Measurements from ENCODE around the gene TRDMT1. TPM values are rescaled to one million over a fixed set of nuclear protein-coding genes. Genes with fewer than 3 reads are reported as not detected.
A peak's percentile ranks its signal among the peaks of the same experiment; 100 is the strongest.

Gene TRDMT1
- total RNA-seq, 2 donors from 2014 or later = 12.3 to 21.0 TPM

DNA sequence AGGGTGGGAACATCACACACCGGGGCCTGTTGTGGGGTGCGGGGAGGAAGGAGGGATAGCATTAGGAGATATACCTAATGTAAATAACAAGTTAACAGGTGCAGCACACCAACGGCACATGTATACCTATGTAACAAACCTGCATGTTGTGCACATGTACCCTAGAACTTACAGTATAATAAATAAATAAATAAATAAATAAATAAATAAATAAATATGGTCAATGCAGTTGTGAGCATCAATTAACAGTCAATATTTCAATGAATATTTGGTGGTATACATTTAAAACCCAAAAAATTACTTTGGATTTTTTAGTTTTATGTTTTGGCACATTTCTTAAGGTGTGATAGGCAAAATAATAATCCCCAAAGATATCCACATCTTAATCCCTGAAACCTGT is 15.6 kb downstream of the TRDMT1 start:
- Histone ChIP-seq H3K4me1 (ENCODE audit: control insufficient read depth in 1 of 2, low read depth in 2 of 2) (peaks cover 3 to 21% of the 10 kb centered on the region in 2 donors), H3K9me3 (no peaks in the 10 kb centered on the region), H3K4me3 (no peak overlapping the region), H3K27me3 (replicated peaks; ENCODE audit: insufficient read depth) (no peaks in the 10 kb centered on the region), H3K27ac (no peak overlapping the region), H3K36me3 (no peaks in the 10 kb centered on the region)
- ATAC-seq (ENCODE audit: insufficient number of reproducible peaks, low FRiP score, low read depth) (no peak), DNase-seq (ENCODE audit: low spot score) (no peak)
- TF ChIP-seq CTCF (IDR thresholded peaks at IDR 0.05) = no peak

- Histone ChIP-seq H3K4me1 (ENCODE audit: control insufficient read depth in 1 of 2, low read depth in 2 of 2) (peaks cover 7 to 18% of the 10 kb centered on the region in 2 donors), H3K36me3 (no peaks in the 10 kb centered on the region), H3K4me3 (no peak overlapping the region), H3K27ac (no peak overlapping the region), H3K9me3 (no peaks in the 10 kb centered on the region), H3K27me3 (replicated peaks; ENCODE audit: insufficient read depth) (no peaks in the 10 kb centered on the region)
- DNase-seq (ENCODE audit: low spot score) = no peak
- no peak for ATAC-seq (ENCODE audit: insufficient number of reproducible peaks, low FRiP score, low read depth)
- peak; percentile 23 for TF ChIP-seq CTCF (IDR thresholded peaks at IDR 0.05)
These were observed 18.4 kb downstream of the TRDMT1 start for GRCh38 chr10:17183110-17183509.

GRCh38 chr10:17181751-17182150 is 19.7 kb downstream of the TRDMT1 start:
- no peaks in the 10 kb centered on the region for H3K27me3 ChIP-seq (replicated peaks; ENCODE audit: insufficient read depth)
- H3K4me3 ChIP-seq = no peak overlapping the region
- no peak overlapping the region for H3K27ac ChIP-seq
- DNase-seq (ENCODE audit: low spot score) (no peak), ATAC-seq (ENCODE audit: insufficient number of reproducible peaks, low FRiP score, low read depth) (no peak)
- H3K9me3 ChIP-seq = no peaks in the 10 kb centered on the region
- TF ChIP-seq CTCF (IDR thresholded peaks at IDR 0.05) = no peak
- H3K36me3 ChIP-seq = no peaks in the 10 kb centered on the region
- peaks cover 7 to 16% of the 10 kb centered on the region in 2 donors for H3K4me1 ChIP-seq (ENCODE audit: control insufficient read depth in 1 of 2, low read depth in 2 of 2)

- no peaks in the 10 kb centered on the region for H3K36me3 ChIP-seq
- H3K4me1 ChIP-seq (ENCODE audit: control insufficient read depth in 1 of 2, low read depth in 2 of 2) = peaks cover 7 to 20% of the 10 kb centered on the region in 2 donors
- DNase-seq (ENCODE audit: low spot score) (no peak), ATAC-seq (ENCODE audit: insufficient number of reproducible peaks, low FRiP score, low read depth) (no peak)
- TF ChIP-seq CTCF (IDR thresholded peaks at IDR 0.05) = no peak
- no peak overlapping the region for H3K4me3 ChIP-seq
- H3K27ac ChIP-seq = no peak overlapping the region
- H3K9me3 ChIP-seq = no peaks in the 10 kb centered on the region
- H3K27me3 ChIP-seq (replicated peaks; ENCODE audit: insufficient read depth) = no peaks in the 10 kb centered on the region
These were observed 20.4 kb downstream of the TRDMT1 start for GRCh38 chr10:17181110-17181509.

- no peak for ATAC-seq (ENCODE audit: insufficient number of reproducible peaks, low FRiP score, low read depth)
- no peak overlapping the region for H3K27ac ChIP-seq
These were observed 22.5 kb downstream of the TRDMT1 start for GRCh38 chr10:17179002-17179401.

More at GRCh38 chr10:17179002-17179401, 22.5 kb downstream of the TRDMT1 start:
- H3K36me3 ChIP-seq = no peaks in the 10 kb centered on the region
- H3K27me3 ChIP-seq (replicated peaks; ENCODE audit: insufficient read depth) = no peaks in the 10 kb centered on the region
- DNase-seq (ENCODE audit: low spot score) = no peak
- H3K9me3 ChIP-seq = no peaks in the 10 kb centered on the region
- H3K4me3 ChIP-seq = peak overlapping the region; percentile 22
- TF ChIP-seq CTCF (IDR thresholded peaks at IDR 0.05) = no peak
- H3K4me1 ChIP-seq (ENCODE audit: control insufficient read depth in 1 of 2, low read depth in 2 of 2) = peaks cover 15 to 36% of the 10 kb centered on the region in 2 donors
